ENCODE measurements around the gene FOCAD. TPM values are rescaled to one million over a fixed set of nuclear protein-coding genes. Genes with fewer than 3 reads are reported as not detected.

FOCAD gene
- total and polyA plus RNA-seq, 10 of the 15 experiments (the other 5 are each of a cell fraction or from before 2014, with no cell fraction given) = 13.7 to 93.0 (median 41.8) TPM

DNA sequence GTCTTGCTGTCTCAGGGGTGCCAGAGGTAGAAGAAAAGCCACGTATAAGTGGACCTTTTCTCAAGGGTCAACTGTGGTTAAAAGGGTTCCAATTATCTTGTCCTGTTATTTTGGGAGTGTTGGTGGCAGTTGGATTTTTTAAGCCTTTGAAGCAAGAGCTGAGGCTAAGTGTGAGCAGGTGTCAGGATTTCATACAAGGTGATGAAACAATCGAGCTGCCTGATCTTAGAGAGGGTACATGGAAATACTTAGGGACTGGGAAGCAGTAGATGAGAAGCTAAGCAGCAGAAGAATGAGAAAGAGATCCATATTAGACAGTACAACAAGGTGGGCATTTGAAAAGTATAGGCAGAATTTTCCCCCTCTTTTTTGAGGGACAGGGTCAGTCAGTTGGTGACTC is 23.6 kb downstream of the FOCAD start (continued):
- TF ChIP-seq, protein P1, sequence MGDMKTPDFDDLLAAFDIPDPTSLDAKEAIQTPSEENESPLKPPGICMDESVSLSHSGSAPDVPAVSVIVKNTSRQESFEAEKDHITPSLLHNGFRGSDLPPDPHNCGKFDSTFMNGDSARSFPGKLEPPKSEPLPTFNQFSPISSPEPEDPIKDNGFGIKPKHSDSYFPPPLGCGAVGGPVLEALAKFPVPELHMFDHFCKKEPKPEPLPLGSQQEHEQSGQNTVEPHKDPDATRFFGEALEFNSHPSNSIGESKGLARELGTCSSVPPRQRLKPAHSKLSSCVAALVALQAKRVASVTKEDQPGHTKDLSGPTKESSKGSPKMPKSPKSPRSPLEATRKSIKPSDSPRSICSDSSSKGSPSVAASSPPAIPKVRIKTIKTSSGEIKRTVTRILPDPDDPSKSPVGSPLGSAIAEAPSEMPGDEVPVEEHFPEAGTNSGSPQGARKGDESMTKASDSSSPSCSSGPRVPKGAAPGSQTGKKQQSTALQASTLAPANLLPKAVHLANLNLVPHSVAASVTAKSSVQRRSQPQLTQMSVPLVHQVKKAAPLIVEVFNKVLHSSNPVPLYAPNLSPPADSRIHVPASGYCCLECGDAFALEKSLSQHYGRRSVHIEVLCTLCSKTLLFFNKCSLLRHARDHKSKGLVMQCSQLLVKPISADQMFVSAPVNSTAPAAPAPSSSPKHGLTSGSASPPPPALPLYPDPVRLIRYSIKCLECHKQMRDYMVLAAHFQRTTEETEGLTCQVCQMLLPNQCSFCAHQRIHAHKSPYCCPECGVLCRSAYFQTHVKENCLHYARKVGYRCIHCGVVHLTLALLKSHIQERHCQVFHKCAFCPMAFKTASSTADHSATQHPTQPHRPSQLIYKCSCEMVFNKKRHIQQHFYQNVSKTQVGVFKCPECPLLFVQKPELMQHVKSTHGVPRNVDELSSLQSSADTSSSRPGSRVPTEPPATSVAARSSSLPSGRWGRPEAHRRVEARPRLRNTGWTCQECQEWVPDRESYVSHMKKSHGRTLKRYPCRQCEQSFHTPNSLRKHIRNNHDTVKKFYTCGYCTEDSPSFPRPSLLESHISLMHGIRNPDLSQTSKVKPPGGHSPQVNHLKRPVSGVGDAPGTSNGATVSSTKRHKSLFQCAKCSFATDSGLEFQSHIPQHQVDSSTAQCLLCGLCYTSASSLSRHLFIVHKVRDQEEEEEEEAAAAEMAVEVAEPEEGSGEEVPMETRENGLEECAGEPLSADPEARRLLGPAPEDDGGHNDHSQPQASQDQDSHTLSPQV (IDR thresholded peaks at IDR 0.05) = no peak
- TF ChIP-seq TCF3 (IDR thresholded peaks at IDR 0.05; ENCODE audit: borderline replicate concordance, insufficient read depth, low read depth, low read length) = no peak
- TF ChIP-seq, protein P2, sequence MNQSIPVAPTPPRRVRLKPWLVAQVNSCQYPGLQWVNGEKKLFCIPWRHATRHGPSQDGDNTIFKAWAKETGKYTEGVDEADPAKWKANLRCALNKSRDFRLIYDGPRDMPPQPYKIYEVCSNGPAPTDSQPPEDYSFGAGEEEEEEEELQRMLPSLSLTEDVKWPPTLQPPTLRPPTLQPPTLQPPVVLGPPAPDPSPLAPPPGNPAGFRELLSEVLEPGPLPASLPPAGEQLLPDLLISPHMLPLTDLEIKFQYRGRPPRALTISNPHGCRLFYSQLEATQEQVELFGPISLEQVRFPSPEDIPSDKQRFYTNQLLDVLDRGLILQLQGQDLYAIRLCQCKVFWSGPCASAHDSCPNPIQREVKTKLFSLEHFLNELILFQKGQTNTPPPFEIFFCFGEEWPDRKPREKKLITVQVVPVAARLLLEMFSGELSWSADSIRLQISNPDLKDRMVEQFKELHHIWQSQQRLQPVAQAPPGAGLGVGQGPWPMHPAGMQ (IDR thresholded peaks at IDR 0.05; ENCODE audit: borderline replicate concordance) = no peak
- no peak for TF ChIP-seq RBBP5 (conservative IDR thresholded peaks at IDR 0.05)
- TF ChIP-seq KLF5 (IDR thresholded peaks at IDR 0.05; ENCODE audit: partially characterized antibody) = no peak
- no peak for TF ChIP-seq SMC3 (IDR thresholded peaks at IDR 0.05; ENCODE audit: borderline replicate concordance, low read length)
- TF ChIP-seq SREBF1 (IDR thresholded peaks at IDR 0.05; ENCODE audit: low read length) = no peak
- no peak for TF ChIP-seq SUPT20H (IDR thresholded peaks at IDR 0.05; ENCODE audit: borderline replicate concordance, control insufficient read depth, low read depth, low read length)
- no peak for TF ChIP-seq GABPA (IDR thresholded peaks at IDR 0.05; ENCODE audit: low read depth)
- TF ChIP-seq TAF1 (IDR thresholded peaks at IDR 0.05; ENCODE audit: borderline replicate concordance, low read depth, low read length) = no peak
- no peak for TF ChIP-seq ZNF622 (IDR thresholded peaks at IDR 0.05)
- no peak for TF ChIP-seq BACH1 (IDR thresholded peaks at IDR 0.05; ENCODE audit: borderline replicate concordance)
- no peak for TF ChIP-seq EGR1 (IDR thresholded peaks at IDR 0.05; ENCODE audit: borderline replicate concordance in 1 of 2, low read depth in 2 of 2, low read length in 2 of 2)
